ENCODE data around the gene LHX6. TPM values are rescaled to one million over a fixed set of nuclear protein-coding genes. Genes with fewer than 3 reads are reported as not detected.
A peak's percentile ranks its signal among the peaks of the same experiment; 100 is the strongest.

LHX6 gene
- total and polyA plus RNA-seq, 8 donors = 0.29 to 46.4 (median 1.5) TPM

GRCh38 chr9:122254761-122255160, 26.0 kb upstream of the LHX6 start:
- no peak overlapping the region for H3K27ac ChIP-seq

GRCh38 chr9:122252796-122253195, 24.0 kb upstream of the LHX6 start:
- intact Hi-C loops (cut with DNase I; ENCODE audit: low total_unique reads) = no loop called here
- Histone ChIP-seq H3K36me3 (peaks cover 12 to 99% (median 95%) of the 10 kb centered on the region in 4 donors), H3K4me1 (peaks cover 0 to 9% (median 2%) of the 10 kb centered on the region in 4 donors), H3K27me3 (no peaks in the 10 kb centered on the region), H3K4me3 (no peak overlapping the region), H3K27ac (peak overlapping the region in 2 of 5 donors; percentile 26 to 32), H3K9me3 (no peaks in the 10 kb centered on the region)
- 62 to 78% (median 68%) methylated on average over 5 of the region's 5 CpGs for WGBS, 5 donors
- TF ChIP-seq POLR2AphosphoS5 (IDR thresholded peaks at IDR 0.05) = no peak
- no peak for TF ChIP-seq CTCF (IDR thresholded peaks at IDR 0.05)
- TF ChIP-seq POLR2A (IDR thresholded peaks at IDR 0.05) = no peak
- no peak for DNase-seq

More at GRCh38 chr9:122254761-122255160, 26.0 kb upstream of the LHX6 start:
- WGBS, 5 donors = 89 to 95% (median 89%) methylated on average over 3 of the region's 3 CpGs
- peaks cover 0 to 9% (median 2%) of the 10 kb centered on the region in 4 donors for H3K4me1 ChIP-seq
- no peak for DNase-seq
- no peak overlapping the region for H3K4me3 ChIP-seq
- peaks cover 13 to 100% (median 95%) of the 10 kb centered on the region in 4 donors for H3K36me3 ChIP-seq
- intact Hi-C loops (cut with DNase I; ENCODE audit: low total_unique reads) = no loop called here
- H3K9me3 ChIP-seq = no peaks in the 10 kb centered on the region
- no peaks in the 10 kb centered on the region for H3K27me3 ChIP-seq
- TF ChIP-seq CTCF (IDR thresholded peaks at IDR 0.05) = no peak
- TF ChIP-seq POLR2A (IDR thresholded peaks at IDR 0.05) = no peak
- no peak for TF ChIP-seq EP300 (IDR thresholded peaks at IDR 0.05)
- TF ChIP-seq POLR2AphosphoS5 (IDR thresholded peaks at IDR 0.05) = no peak

GRCh38 chr9:122251351-122251750, 22.6 kb upstream of the LHX6 start:
- TF ChIP-seq CTCF (IDR thresholded peaks at IDR 0.05) = no peak
- no peak for TF ChIP-seq POLR2AphosphoS5 (IDR thresholded peaks at IDR 0.05)
- TF ChIP-seq POLR2A (IDR thresholded peaks at IDR 0.05) = no peak
- TF ChIP-seq EP300 (IDR thresholded peaks at IDR 0.05) = no peak

GRCh38 chr9:122248448-122248865, 19.7 kb upstream of the LHX6 start:
- H3K4me3 ChIP-seq = no peak overlapping the region
- no peak overlapping the region for H3K27ac ChIP-seq
- H3K27me3 ChIP-seq = no peaks in the 10 kb centered on the region
- peaks cover 48 to 99% (median 99%) of the 10 kb centered on the region in 4 donors for H3K36me3 ChIP-seq
- WGBS, 5 donors = 83 to 91% (median 89%) methylated on average over 5 of the region's 5 CpGs
- no peak for DNase-seq
- peaks cover 0 to 8% (median 0%) of the 10 kb centered on the region in 4 donors for H3K4me1 ChIP-seq
- no peaks in the 10 kb centered on the region for H3K9me3 ChIP-seq
- intact Hi-C loops (cut with DNase I; ENCODE audit: low total_unique reads) = no loop called here
- TF ChIP-seq EP300 (IDR thresholded peaks at IDR 0.05) (no peak), POLR2AphosphoS5 (IDR thresholded peaks at IDR 0.05) (peak in 1 of 3 donors; percentile 3)

More at GRCh38 chr9:122251351-122251750, 22.6 kb upstream of the LHX6 start:
- intact Hi-C loops (cut with DNase I; ENCODE audit: low total_unique reads) = no loop called here
- DNase-seq = no peak
- no peak overlapping the region for H3K27ac ChIP-seq
- peaks cover 0 to 9% (median 2%) of the 10 kb centered on the region in 4 donors for H3K4me1 ChIP-seq
- no peaks in the 10 kb centered on the region for H3K9me3 ChIP-seq
- no peak overlapping the region for H3K4me3 ChIP-seq
- peaks cover 19 to 99% (median 95%) of the 10 kb centered on the region in 4 donors for H3K36me3 ChIP-seq
- no peaks in the 10 kb centered on the region for H3K27me3 ChIP-seq
- 86 to 94% (median 93%) methylated on average over 2 of the region's 2 CpGs for WGBS, 5 donors

GRCh38 chr9:122246666-122247065, 17.9 kb upstream of the LHX6 start:
- WGBS, 5 donors = 68 to 89% (median 85%) methylated on average over 3 of the region's 3 CpGs
- Histone ChIP-seq H3K4me3 (no peak overlapping the region), H3K36me3 (peaks cover 53 to 100% (median 99%) of the 10 kb centered on the region in 4 donors), H3K27ac (no peak overlapping the region), H3K27me3 (no peaks in the 10 kb centered on the region), H3K4me1 (no peaks in the 10 kb centered on the region), H3K9me3 (no peaks in the 10 kb centered on the region)
- DNase-seq = no peak
- TF ChIP-seq POLR2A (IDR thresholded peaks at IDR 0.05) (no peak), POLR2AphosphoS5 (IDR thresholded peaks at IDR 0.05) (no peak), EP300 (IDR thresholded peaks at IDR 0.05) (no peak), CTCF (IDR thresholded peaks at IDR 0.05) (no peak)
- intact Hi-C loops (cut with DNase I; ENCODE audit: low total_unique reads) = no loop called here
